K562 (cell line): ENCODE results near the gene TAL1. TPM values are rescaled to one million over a fixed set of nuclear protein-coding genes. Genes with fewer than 3 reads are reported as not detected.

Experiments
- BHLHE40 ChIP-seq: IDR thresholded peaks from 2 replicates; pipeline ENCODE4 v1.6.1; 2011; ENCODE audit warnings: low read length, improper control_type of control experiment
- EHMT2 ChIP-seq: fragments of 450-650 bp; IDR thresholded peaks from 2 replicates; pipeline ENCODE4 v1.6.1; 2018; ENCODE audit warnings: antibody characterized with exemption
- ILF3 ChIP-seq: fragments of 450-650 bp; IDR thresholded peaks from 2 replicates; pipeline ENCODE4 v1.6.1; 2018; ENCODE audit warnings: antibody characterized with exemption, mild to moderate bottlenecking, moderate library complexity, borderline replicate concordance
- MCM7 ChIP-seq, 2 experiments: fragments of 450-650 bp; IDR thresholded peaks; 2 replicates each; pipeline ENCODE4 v1.6.1; 2016 to 2018
- POU5F1 ChIP-seq: fragments of 150-350 bp; IDR thresholded peaks from 2 replicates; pipeline ENCODE4 v1.6.1; 2014; ENCODE audit warnings: borderline replicate concordance, low read length, low read depth, mild to moderate bottlenecking; ENCODE audit not compliant: partially characterized antibody
- RBM14 ChIP-seq: fragments of 200-400 bp; formaldehyde crosslinking; IDR thresholded peaks from 2 replicates; pipeline ENCODE4 v1.6.1; 2018; ENCODE audit warnings: low read depth, mild to moderate bottlenecking, low read length, moderate library complexity, borderline replicate concordance; ENCODE audit not compliant: insufficient read depth
- RBM22 ChIP-seq: fragments of 200-400 bp; formaldehyde crosslinking; IDR thresholded peaks from 2 replicates; pipeline ENCODE4 v1.6.1; 2018; ENCODE audit warnings: low read length, low read depth; ENCODE audit not compliant: poor library complexity, severe bottlenecking
- TCF7L2 ChIP-seq: fragments of 150-350 bp; IDR thresholded peaks from 2 replicates; pipeline ENCODE4 v1.6.1; 2016; ENCODE audit warnings: low read depth, mild to moderate bottlenecking, low read length, moderate library complexity
- ZNF124 ChIP-seq: sonication (generic); formaldehyde crosslinking; IDR thresholded peaks from 2 replicates; pipeline ENCODE4 v1.8.1; 2022; ENCODE audit warnings: missing genetic modification reagents
- polyA plus RNA-seq, 8 experiments: library from polyadenylated mRNA; depleted of rRNA in 4 of 8; stranded (reverse) in 5 of 8; unstranded in 3 of 8; fragments of >200 nt; fragmentation: Nextera tagmentation in 2 of 8; fragmentation: Illumina TruSeq in 1 of 8; extraction: Ambion mirVana in 2 of 8; extraction: Trizol in 1 of 8; gene quantifications; 2 replicates each; pipeline versions ENCODE4 v1.2.1 to v1.2.3, GENCODE V29; 2011 to 2014; ENCODE audit warnings: inconsistent platforms in 1 of 8, missing spikeins in 1 of 8
- total RNA-seq, 7 experiments: library from RNA; depleted of rRNA in 6 of 7; stranded (reverse); fragments of >200 nt in 6 of 7; fragmentation: Illumina TruSeq in 2 of 7; extraction: Trizol in 2 of 7; gene quantifications; 2 replicates each; pipeline versions ENCODE4 v1.2.1 to v1.2.3, GENCODE V29; 2011 to 2021; ENCODE audit warnings: low replicate concordance in 1 of 7
- TF ChIP-seq, protein P1 (sequence below), 2 experiments: fragments of 450-650 bp; IDR thresholded peaks; 2 replicates each; pipeline ENCODE4 v1.6.1; 2016; ENCODE audit warnings: mild to moderate bottlenecking in 2 of 2, borderline replicate concordance in 1 of 2, low read depth in 1 of 2, moderate library complexity in 1 of 2
- TF ChIP-seq, protein P2 (sequence below): fragments of 250-450 bp; sonication (Bioruptor Pico); IDR thresholded peaks from 2 replicates; pipeline ENCODE4 v1.5.0; 2021; ENCODE audit warnings: mild to moderate bottlenecking, borderline replicate concordance
- TF ChIP-seq, protein P3 (sequence below): fragments of 250-450 bp; sonication (Bioruptor Pico); IDR thresholded peaks from 2 replicates; pipeline ENCODE4 v1.5.0; 2021

Gene TAL1
- total and polyA plus RNA-seq, 9 of the 15 experiments (the other 6 are each of a cell fraction or from before 2014, with no cell fraction given) = 18.5 to 106 (median 59.7) TPM

DNA sequence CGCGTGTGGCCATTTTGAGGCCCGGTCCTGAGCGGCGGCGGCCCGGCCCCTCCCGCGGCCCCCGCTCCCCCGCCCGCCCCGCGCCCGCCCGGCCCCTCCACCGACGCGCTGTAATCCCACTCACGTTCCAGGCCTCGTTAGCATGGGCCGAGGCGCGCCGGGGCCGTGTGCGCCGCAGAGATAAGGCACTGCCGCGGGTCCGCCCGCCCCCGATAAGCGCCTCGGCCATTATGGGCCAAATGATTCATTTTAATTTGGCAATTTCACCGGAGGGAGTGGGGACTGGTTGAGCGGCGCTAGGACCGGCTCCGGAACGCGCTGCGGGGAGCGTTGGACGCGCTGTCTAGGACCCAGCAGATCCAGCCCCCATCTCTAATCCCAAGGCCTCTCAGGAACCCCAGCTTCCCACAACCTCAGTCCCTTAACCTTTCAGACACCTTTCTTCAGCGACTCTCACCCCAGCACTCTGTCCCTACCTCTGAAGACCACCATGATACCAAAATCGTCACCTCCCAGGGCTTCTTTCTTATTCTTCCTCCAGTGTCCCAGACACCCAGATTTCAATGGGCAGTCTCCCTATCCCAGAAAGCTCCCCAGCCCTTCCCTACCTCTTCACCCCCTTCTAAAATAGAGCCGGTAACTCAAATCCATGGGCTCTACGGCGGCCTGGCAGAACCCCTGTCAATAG lies at the start of gene TAL1 (continued):
- TF ChIP-seq, protein P1, sequence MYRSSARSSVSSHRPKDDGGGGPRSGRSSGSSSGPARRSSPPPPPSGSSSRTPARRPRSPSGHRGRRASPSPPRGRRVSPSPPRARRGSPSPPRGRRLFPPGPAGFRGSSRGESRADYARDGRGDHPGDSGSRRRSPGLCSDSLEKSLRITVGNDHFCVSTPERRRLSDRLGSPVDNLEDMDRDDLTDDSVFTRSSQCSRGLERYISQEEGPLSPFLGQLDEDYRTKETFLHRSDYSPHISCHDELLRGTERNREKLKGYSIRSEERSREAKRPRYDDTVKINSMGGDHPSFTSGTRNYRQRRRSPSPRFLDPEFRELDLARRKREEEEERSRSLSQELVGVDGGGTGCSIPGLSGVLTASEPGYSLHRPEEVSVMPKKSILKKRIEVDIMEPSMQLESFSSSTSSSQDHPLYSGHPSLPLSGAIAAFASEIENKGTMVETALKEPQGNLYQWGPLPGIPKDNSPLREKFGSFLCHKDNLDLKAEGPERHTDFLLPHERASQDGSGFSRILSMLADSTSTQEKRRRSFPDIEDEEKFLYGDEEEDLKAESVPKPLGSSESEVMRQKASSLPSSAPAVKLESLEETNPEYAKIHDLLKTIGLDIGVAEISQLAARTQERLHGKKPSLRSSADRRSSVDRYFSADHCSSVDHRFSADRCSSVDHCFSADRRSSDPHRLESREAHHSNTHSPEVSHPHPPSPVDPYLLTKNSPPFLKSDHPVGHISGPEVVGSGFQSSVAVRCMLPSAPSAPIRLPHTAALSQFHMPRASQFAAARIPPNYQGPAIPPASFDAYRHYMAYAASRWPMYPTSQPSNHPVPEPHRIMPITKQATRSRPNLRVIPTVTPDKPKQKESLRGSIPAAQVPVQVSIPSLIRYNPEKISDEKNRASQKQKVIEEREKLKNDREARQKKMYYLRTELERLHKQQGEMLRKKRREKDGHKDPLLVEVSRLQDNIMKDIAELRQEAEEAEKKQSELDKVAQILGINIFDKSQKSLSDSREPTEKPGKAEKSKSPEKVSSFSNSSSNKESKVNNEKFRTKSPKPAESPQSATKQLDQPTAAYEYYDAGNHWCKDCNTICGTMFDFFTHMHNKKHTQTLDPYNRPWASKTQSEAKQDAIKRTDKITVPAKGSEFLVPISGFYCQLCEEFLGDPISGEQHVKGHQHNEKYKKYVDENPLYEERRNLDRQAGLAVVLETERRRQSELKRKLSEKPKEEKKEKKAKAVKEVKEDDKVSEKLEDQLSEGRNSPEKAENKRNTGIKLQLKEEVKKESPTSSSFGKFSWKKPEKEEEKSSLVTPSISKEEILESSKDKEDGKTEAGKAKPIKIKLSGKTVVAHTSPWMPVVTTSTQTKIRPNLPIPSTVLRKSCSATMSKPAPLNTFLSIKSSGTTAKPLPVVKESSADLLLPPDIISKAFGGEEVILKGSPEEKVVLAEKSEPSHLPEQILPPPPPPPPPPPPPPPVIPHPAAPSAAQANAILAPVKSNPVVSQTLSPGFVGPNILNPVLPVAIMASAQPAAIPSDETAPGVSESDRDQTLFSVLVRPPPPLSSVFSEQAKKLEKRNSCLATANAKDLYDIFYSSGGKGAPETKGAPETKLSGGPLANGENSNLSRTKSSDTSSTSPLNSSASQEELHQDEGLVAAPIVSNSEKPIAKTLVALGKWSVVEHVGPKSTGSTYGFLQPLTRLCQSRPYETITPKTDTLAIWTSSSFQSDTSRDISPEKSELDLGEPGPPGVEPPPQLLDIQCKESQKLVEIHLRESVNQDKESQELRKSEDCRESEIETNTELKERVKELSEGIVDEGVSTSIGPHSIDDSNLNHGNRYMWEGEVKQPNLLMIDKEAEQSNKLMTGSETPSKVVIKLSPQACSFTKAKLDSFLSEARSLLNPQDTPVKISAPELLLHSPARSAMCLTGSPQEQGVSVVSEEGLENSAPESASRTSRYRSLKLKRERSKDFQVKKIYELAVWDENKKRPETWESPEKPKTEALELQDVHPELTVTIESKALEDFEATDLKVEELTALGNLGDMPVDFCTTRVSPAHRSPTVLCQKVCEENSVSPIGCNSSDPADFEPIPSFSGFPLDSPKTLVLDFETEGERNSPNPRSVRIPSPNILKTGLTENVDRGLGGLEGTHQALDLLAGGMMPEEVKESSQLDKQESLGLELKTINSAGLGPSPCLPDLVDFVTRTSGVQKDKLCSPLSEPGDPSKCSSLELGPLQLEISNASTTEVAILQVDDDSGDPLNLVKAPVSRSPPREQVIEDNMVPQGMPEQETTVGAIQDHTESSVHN (IDR thresholded peaks at IDR 0.05; ENCODE audit: borderline replicate concordance in 1 of 2, low read depth in 1 of 2) = no peak
- TF ChIP-seq EHMT2 = peak; percentile 58; the same call in 1 of the 2 replicates
- no peak for TF ChIP-seq RBM14
- TF ChIP-seq TCF7L2 = no peak
- TF ChIP-seq ZNF124 (CRISPR knock-in tag) = no peak
- peak; percentile 24 for TF ChIP-seq RBM22
- TF ChIP-seq, protein P2, sequence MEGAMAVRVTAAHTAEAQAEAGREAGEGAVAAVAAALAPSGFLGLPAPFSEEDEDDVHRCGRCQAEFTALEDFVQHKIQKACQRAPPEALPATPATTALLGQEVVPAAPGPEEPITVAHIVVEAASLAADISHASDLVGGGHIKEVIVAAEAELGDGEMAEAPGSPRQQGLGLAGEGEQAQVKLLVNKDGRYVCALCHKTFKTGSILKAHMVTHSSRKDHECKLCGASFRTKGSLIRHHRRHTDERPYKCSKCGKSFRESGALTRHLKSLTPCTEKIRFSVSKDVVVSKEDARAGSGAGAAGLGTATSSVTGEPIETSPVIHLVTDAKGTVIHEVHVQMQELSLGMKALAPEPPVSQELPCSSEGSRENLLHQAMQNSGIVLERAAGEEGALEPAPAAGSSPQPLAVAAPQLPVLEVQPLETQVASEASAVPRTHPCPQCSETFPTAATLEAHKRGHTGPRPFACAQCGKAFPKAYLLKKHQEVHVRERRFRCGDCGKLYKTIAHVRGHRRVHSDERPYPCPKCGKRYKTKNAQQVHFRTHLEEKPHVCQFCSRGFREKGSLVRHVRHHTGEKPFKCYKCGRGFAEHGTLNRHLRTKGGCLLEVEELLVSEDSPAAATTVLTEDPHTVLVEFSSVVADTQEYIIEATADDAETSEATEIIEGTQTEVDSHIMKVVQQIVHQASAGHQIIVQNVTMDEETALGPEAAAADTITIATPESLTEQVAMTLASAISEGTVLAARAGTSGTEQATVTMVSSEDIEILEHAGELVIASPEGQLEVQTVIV = no peak
- TF ChIP-seq MCM7 (IDR thresholded peaks at IDR 0.05) = no peak
- TF ChIP-seq, protein P3, sequence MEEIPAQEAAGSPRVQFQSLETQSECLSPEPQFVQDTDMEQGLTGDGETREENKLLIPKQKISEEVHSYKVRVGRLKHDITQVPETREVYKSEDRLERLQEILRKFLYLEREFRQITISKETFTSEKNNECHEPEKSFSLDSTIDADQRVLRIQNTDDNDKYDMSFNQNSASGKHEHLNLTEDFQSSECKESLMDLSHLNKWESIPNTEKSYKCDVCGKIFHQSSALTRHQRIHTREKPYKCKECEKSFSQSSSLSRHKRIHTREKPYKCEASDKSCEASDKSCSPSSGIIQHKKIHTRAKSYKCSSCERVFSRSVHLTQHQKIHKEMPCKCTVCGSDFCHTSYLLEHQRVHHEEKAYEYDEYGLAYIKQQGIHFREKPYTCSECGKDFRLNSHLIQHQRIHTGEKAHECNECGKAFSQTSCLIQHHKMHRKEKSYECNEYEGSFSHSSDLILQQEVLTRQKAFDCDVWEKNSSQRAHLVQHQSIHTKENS = no peak
- peak; percentile 99 for TF ChIP-seq BHLHE40
- no peak for TF ChIP-seq POU5F1
- TF ChIP-seq ILF3 = 0 out of 2 replicates have a peak, but pooled peaks have one; percentile 91
